ENCODE measurements around the gene KMT2D. TPM values are rescaled to one million over a fixed set of nuclear protein-coding genes. Genes with fewer than 3 reads are reported as not detected.

Gene KMT2D
- total RNA-seq, 2 experiments from 2014 or later = 41.8 to 129 TPM

GRCh38 chr12:49024543-49024942, 36.1 kb downstream of the KMT2D start:
- no peaks in the 10 kb centered on the region for H4K20me1 ChIP-seq (ENCODE audit: insufficient read depth, low read length)
- intact Hi-C loops (cut with micrococcal nuclease; ENCODE audit: unreplicated experiment) = no loop called here
- no peak overlapping the region for H2AFZ ChIP-seq (ENCODE audit: low read length)
- no peaks in the 10 kb centered on the region for H3K9me3 ChIP-seq (ENCODE audit: low read length)
- no peak overlapping the region for H3K27ac ChIP-seq (ENCODE audit: low read depth, low read length, poor library complexity, severe bottlenecking)
- ChIA-PET CTCF (ENCODE audit: unreplicated experiment) (no interaction called here), POLR2A (no interaction called here)
- TF ChIP-seq EZH2phosphoT487 (IDR thresholded peaks at IDR 0.05; ENCODE audit: borderline replicate concordance, low read depth, low read length) (no peak), CTCF (conservative IDR thresholded peaks at IDR 0.05; ENCODE audit: low read length) (no peak)
- DNase-seq (ENCODE audit: low spot score) = no peak
- no TSS peak for BruUV-seq (replicated peaks)
- no peaks in the 10 kb centered on the region for H3K79me2 ChIP-seq (ENCODE audit: insufficient read depth, low read depth, low read length)
- H3K4me2 ChIP-seq (ENCODE audit: low read length) = no peak overlapping the region
- peaks cover 8% of the 10 kb centered on the region for H3K4me1 ChIP-seq (ENCODE audit: insufficient read depth, low read length, poor library complexity, severe bottlenecking)
- H3K4me3 ChIP-seq (ENCODE audit: low read depth, low read length, poor library complexity, severe bottlenecking) = no peak overlapping the region
- peaks cover 91% of the 10 kb centered on the region for H3K36me3 ChIP-seq (ENCODE audit: insufficient read depth, low read length)
- H3K9me2 ChIP-seq (ENCODE audit: insufficient read depth, low read length) = no peaks in the 10 kb centered on the region

DNA sequence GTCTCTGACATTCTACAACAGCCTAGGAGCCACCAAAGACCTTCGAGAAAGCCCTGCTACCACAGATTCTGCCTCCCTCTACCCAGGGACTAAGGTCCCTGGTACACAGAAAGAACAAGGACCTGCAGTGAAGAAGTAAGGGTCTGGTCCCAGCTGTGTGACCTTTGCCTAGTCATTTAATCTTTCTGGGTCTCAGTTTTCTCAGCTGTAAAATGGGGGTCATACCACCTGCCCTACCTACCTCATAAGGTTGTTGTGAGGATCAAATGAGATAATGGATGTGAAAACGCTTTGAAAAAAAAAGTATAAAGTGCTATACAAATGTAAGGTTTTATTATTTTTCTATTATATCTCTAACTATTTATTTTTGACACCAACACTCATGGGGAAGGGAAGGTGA, 36.8 kb downstream of the KMT2D start:
- Histone ChIP-seq H3K4me3 (ENCODE audit: low read depth, low read length, poor library complexity, severe bottlenecking) (no peak overlapping the region), H3K27ac (ENCODE audit: low read depth, low read length, poor library complexity, severe bottlenecking) (no peak overlapping the region), H3K4me2 (ENCODE audit: low read length) (no peak overlapping the region), H3K36me3 (ENCODE audit: insufficient read depth, low read length) (peaks cover 83% of the 10 kb centered on the region), H4K20me1 (ENCODE audit: insufficient read depth, low read length) (no peaks in the 10 kb centered on the region), H2AFZ (ENCODE audit: low read length) (no peak overlapping the region), H3K4me1 (ENCODE audit: insufficient read depth, low read length, poor library complexity, severe bottlenecking) (peaks cover 15% of the 10 kb centered on the region), H3K9me2 (ENCODE audit: insufficient read depth, low read length) (no peaks in the 10 kb centered on the region), H3K9me3 (ENCODE audit: low read length) (no peaks in the 10 kb centered on the region), H3K79me2 (ENCODE audit: insufficient read depth, low read depth, low read length) (no peaks in the 10 kb centered on the region)
- no peak for DNase-seq (ENCODE audit: low spot score)
- no peak for TF ChIP-seq CTCF (conservative IDR thresholded peaks at IDR 0.05; ENCODE audit: low read length)
- intact Hi-C loops (cut with micrococcal nuclease; ENCODE audit: unreplicated experiment) = no loop called here
- POLR2A ChIA-PET = no interaction called here
- CTCF ChIA-PET (ENCODE audit: unreplicated experiment) = no interaction called here
- no TSS peak for BruUV-seq (replicated peaks)

DNA sequence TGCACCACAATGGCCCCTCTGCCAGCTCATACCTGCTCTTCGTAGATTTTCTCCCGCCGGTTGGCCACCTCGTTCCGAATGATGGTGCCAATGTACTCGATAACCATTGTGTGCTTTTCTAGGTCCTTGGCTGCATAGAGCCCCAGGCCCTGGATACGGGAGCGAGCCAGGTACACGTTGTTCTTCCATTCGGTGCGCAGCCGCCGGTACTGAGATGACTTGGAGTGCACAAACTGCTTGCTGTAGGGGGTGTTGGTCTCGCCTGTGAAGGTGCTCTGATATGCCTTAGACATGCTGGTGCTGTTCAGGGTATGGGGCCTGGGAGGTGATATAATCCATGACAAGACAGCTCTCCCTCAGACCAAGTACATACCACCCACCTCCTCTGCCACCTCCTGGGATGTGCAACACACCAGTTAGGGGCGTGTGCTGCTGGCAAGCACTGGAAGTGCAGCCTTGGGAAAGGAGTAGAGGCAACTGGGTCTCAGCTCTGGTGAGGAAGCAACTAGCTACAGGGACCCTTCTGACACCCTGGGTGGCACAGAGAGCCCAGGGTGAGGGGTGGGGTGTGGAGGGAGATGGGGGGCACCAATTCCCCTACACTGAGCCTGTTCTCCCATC, 37.9 kb downstream of the KMT2D start:
- TF ChIP-seq EZH2phosphoT487 (IDR thresholded peaks at IDR 0.05; ENCODE audit: borderline replicate concordance, low read depth, low read length) (no peak), CTCF (conservative IDR thresholded peaks at IDR 0.05; ENCODE audit: low read length) (no peak)
- no peaks in the 10 kb centered on the region for H3K9me3 ChIP-seq (ENCODE audit: low read length)
- H3K79me2 ChIP-seq (ENCODE audit: insufficient read depth, low read depth, low read length) = peaks cover 2% of the 10 kb centered on the region; the same call in 1 of the 2 replicates
- H3K4me3 ChIP-seq (ENCODE audit: low read depth, low read length, poor library complexity, severe bottlenecking) = no peak overlapping the region
- no peak overlapping the region for H3K4me2 ChIP-seq (ENCODE audit: low read length)
- peaks cover 18% of the 10 kb centered on the region for H3K4me1 ChIP-seq (ENCODE audit: insufficient read depth, low read length, poor library complexity, severe bottlenecking)
- no peaks in the 10 kb centered on the region for H4K20me1 ChIP-seq (ENCODE audit: insufficient read depth, low read length)
- no peak for DNase-seq (ENCODE audit: low spot score)
- intact Hi-C loops (cut with micrococcal nuclease; ENCODE audit: unreplicated experiment) = no loop called here
- H3K36me3 ChIP-seq (ENCODE audit: insufficient read depth, low read length) = peaks cover 72% of the 10 kb centered on the region
- no peak overlapping the region for H3K27ac ChIP-seq (ENCODE audit: low read depth, low read length, poor library complexity, severe bottlenecking)
- no peak overlapping the region for H2AFZ ChIP-seq (ENCODE audit: low read length)
- ChIA-PET CTCF (ENCODE audit: unreplicated experiment) (no interaction called here), POLR2A (interaction anchor here (0.5 kb wide), 1 partner anchor 302 kb away, joined by 4 read pairs; no protein-coding TSS in a partner anchor)
- BruUV-seq (replicated peaks) = no TSS peak
- H3K9me2 ChIP-seq (ENCODE audit: insufficient read depth, low read length) = no peaks in the 10 kb centered on the region
